ENCODE data around the gene POFUT2.
"Not testable (repeated sequence)": the region's sequence is repeated elsewhere in the genome, so short reads cannot be mapped to it uniquely, and the experiment has no call there.

POFUT2 gene

GRCh38 chr21:45309987-45310381, 22.3 kb upstream of the POFUT2 start:
- no peak for DNase-seq

DNA sequence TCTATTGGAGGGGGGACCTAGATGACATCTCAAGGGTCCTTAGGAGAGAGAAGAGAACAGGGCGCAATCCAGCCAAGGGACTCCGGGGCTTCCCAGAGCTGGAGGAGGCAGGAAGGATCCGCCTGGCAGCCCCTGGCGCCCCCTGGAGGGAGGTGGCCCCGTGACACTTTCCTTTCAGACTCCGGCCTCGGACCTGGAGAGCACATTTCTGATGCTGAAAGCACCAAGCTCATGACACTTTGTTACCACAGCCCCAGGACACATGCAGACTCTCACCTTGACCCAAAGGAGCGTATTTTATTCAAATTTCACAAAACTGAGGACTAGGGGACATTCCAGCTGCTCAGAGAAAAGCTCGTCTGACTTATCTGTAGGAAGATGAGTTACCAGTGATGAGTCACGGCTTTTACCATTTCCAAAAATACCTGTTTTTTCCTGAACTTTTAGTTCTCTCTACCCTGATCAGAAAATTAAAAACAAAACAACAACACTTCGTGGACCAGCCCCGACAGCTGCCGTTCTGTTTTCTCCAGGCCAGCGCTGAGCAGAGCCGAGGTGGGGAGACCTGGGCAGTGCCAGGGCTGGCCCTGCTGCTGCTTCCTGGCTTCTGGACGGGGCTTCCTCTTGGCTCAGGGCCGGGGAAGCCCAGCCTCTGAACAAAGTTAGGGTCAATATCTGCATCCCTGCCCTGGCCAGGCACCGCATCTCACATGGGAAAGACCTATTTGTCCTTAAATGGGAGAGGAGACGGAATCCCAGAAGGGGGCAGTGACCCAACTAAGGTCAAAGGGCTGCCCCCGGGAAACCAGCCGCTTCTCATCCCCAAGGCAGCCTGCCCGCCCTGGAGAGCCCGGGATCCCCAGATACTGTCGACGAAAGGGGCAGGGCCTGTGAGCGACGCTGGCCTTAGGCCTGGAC, 21.6 kb upstream of the POFUT2 start:
- peak; percentile 53 for DNase-seq

GRCh38 chr21:45308194-45309068, 20.7 kb upstream of the POFUT2 start:
- no peak for DNase-seq

DNA sequence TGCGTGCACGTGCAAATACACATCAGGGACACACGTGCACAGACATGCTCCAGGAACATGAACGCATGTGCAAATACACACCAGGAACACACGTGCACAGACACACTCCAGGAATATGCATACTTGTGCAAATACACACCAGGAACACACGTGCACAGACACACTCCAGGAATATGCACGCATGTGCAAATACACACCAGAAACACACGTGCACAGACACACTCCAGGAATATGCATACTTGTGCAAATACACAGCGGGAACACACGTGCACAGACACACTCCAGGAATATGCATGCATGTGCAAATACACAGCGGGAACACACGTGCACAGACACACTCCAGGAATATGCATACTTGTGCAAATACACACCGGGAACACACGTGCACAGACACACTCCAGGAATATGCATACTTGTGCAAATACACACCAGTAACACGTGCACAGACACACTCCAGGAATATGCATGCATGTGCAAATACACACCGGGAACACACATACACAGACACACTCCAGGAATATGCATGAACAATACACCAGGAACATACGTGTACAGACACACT, 20.0 kb upstream of the POFUT2 start:
- not testable (repeated sequence) for DNase-seq

GRCh38 chr21:45306832-45307571, 19.3 kb upstream of the POFUT2 start:
- no peak for DNase-seq

- no peak for DNase-seq
Measured at GRCh38 chr21:45306453-45306831, 18.7 kb upstream of the POFUT2 start.

DNA sequence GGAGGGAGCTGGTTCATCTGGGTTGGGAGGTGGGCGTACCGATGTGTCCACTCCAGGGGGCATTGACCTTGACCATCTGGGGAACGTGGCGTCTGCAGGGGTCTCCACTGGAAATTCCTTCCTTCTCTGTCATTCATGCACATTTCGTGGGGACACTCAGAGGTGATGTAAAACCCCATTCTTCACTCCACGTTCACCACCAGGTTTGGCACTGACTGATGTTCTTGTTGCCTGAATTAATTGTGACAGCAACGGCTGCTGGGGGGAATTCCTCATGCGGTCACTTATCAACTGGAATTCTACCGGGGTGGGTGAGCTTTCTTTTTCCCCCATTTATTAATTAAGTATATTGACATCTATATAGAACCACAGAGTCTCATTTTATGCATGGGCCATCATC, 18.1 kb upstream of the POFUT2 start:
- no peak for DNase-seq

DNA sequence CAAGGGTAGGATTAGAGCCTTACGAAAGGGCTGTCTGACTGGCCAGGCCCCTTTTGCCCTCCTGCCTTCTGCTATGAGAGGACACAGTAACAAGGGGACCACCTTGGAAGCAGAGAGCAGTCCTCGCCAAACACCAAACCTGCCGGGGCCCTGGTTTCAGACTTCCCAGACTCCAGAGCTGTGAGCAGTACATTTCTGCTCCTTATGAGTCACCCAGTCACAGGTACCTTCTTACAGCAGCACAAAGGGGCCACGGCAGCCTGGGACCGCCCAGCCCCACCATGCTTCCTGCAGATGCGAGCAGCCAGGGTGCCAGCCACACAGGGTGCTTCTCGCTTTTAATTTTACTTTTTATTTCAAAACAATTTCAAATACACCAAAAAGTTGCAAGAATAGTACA, 17.2 kb upstream of the POFUT2 start:
- no peak for DNase-seq

DNA sequence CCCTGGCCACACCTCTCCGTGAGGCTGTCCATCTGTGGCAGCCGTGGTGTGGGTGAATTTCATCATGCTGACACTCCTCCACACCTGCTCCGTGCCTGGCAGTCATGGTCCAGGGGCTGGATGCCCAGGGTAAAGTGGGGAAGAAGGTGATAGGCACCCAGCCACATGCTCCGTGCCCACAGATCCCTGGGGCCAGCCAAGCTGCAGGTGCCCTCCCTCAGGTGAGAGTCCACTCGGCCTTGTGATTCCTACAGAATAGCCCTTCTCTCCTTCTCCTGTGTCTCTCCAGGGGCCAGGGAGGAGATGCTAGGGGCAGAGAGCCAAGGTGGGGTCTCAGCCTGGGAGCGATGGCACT, 16.8 kb upstream of the POFUT2 start:
- DNase-seq, result no peak

DNA sequence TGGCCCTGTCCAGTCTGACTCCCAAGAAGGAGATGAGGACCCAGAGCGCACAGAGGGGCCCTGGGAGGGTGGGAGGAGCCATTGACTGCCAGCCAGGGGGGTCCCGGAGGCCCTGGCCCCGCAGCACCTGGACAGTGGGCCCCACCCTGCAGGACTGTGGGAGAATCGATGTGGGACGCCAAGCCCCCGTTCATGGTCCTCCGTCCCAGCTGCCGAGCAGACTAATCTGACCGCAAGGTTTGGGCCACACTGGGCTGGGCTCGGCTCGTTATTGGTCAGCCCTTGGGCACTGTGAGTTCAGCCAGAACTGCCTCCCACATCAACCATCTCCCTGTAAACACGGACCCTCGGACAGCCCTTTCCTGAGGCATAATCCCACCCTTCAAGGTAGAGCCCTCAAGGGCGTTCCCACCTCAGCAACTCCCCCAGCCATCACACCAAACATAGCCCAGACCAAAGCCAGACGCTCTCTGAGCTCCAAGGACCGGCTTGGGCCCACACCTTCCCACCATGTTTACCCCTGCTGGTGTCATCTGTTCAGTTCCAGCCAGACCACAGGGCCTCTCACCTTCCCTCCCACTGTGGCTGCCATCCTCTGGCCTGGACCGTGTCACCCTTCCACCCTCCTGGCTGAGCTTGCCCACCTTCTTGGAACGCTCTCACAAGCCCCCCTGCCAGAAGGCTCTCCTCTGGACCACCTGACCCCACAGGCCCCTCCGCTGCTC, 16.2 kb upstream of the POFUT2 start:
- no peak for DNase-seq

GRCh38 chr21:45303091-45303615, 15.5 kb upstream of the POFUT2 start:
- DNase-seq, result no peak

- peak; percentile 44 for DNase-seq
Measured at GRCh38 chr21:45302082-45303061, 14.7 kb upstream of the POFUT2 start.

GRCh38 chr21:45301521-45302081, 13.9 kb upstream of the POFUT2 start:
- no peak for DNase-seq

DNA sequence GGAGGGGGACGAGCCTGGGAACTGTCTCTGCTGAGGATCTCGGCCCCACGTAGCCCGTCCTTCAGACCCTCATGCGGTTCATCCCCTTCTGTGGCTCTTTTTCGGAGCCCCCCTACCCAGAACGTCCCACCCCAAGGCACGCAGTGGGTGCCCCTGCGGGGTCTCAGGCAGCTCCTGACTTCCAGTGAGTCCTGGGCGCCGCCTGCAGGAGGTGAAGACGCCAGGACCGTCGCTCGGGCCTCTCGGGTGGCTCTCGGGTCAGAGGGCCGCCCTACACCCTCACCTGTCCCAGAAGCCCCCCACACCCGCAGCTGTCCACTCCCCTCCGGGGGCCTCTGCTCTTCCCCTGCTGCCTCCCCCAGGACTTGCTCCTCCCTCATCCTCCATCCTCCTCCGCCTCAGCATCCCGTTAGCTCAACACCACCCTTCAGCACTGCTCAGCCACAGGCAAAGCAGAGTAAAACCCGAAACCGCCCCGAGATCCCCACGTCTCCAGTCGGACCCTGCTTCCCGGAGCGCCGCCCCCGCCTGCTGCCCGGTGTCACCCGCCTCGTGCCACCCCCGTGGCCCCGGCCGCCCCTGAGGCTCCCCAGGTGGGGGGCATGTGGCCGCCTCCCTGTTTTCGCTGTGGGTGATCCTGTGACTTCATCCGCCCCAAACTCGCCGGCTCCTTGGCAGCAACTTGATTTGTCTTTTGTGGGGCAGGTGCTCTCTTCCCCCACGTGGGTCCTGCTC, 13.3 kb upstream of the POFUT2 start:
- DNase-seq, result no peak

DNA sequence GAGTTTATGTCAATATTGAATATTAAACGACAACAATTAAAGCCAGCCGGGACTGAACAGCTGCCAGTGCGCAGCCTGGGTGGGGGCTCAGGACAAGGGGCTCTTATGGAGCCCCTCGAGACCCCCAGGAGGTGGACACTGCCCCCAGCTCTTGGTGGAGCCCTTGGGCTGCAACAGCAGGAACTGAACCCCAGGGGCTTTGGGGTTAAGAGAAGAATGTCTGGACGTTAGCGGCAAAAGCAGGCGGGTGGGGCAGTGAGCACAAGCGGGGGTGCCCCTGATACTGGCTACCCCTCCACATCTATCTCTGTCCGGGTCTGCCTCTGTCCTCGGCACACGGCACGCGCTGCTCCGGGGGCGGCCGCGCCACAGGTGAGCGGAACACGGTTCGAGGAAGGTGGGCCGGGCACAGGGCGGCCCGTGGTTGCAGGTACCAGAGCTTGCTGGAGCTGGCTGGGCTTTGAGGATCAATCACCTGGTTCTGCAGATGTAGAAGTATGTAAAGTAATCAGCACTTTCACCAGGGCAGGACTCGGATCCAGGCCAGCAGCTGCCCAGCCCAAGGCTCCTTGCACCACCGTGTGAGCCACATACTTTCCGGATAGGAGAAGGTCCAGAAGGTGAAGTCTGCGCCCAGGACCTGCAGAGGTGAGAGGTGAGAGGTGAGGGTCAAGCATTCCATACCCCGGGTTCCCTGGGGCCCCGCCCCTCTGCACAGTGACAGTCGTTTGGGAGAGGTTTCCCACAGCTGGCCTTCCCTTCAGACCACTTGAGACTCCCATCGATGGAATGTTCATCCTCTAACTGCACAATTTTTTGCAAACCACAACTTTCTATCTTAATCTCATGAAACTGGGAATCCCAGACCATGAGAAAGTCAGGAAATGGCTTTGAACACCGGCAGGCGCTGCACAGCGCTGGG, 12.4 kb upstream of the POFUT2 start:
- no peak for DNase-seq

DNA sequence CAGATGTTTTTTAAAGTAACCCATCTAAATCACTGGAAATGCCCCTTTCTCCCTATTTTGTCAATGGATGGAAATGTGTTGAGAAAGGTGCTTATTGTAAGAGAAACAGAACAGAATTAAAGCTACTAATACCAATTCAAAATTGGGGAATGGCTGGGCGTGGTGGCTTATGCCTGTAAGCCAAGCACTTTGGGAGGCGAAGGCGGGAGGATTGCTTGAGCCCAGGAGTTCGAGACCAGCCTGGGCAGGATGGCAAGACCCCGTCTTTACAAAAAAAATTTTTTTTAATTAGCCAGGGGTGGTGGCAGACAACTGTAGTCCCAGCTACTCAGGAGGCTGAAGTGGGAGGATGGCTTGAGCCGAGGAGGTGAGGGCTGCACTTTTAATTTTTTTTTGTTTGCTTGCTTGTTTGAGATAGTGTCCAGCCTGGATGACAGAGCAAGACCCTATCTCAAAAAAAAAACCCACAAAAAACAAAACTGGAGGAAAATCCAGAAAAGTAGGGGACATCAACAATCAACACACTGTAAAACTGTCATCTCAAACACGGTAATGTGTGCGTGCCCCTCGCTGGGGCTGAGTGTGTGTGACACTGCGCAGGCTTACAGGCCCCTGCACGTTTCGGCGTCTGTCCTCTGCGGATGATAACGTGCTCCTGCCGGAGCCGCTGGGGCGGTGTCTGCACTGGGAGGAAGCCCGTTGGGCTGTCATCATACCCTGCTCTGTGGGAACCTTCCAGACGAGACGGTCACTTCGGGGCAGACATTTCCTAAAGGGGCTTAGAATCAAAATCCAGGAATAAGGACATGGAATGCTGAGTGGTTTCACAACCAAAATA, 11.6 kb upstream of the POFUT2 start:
- peak; percentile 5 for DNase-seq

- DNase-seq, result no peak
Measured at GRCh38 chr21:45297869-45298268, 10.2 kb upstream of the POFUT2 start.

DNA sequence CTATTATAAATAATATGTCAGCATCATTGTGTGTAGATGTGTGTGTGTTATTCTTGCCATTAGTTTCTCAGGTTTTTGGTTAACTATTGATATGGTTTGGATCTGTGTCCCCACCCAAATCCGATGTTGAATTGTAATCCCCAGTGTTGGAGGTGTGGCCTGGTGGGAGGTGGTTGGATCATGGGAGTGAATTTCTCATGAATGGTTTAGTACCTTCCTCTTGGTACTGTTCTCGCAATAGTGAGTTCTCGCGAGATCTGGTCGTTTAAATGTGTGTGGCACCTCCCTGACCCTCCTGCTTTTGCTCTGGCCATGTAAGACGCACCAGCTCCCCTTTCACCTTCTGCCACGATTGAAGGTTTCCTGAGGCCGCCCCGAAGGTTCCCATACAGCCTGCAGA, 9.6 kb upstream of the POFUT2 start:
- no peak for DNase-seq
